EH (cell line): ENCODE results near the gene CRYZ.
"Not testable (repeated sequence)": the region's sequence is repeated elsewhere in the genome, so short reads cannot be mapped to it uniquely, and the experiment has no call there.

Experiments used
- DNase-seq: peaks from one replicate; pipeline ENCODE4 v3.0.0-alpha.2; 2015; ENCODE audit warnings: low read depth

The CRYZ gene

DNA sequence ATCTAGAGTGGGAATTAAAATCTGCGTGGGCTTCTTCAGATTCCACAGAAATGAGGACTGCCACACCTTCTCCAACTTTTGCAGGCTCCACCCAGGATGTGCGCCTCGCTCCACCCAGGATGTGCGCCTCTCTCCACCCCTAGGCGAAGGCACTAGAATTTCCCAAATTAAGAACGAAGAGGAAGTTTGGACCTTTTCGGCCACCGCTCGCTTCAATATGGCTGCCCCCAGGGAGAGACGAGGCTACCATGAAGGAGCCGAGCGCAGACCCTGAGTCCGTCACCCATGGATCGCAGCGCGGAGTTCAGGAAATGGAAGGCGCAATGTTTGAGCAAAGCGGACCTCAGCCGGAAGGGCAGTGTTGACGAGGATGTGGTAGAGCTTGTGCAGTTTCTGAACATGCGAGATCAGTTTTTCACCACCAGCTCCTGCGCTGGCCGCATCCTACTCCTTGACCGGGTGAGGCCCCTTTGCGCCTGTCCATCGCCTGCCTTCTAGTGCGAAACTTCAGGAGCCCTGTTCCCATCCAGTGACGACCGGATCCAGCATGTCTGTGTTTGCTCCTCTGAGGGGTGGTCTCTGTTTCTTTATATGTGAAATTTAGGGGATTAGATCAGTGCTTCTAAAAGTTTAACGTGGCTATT lies at the start of gene CRYZ, which contains the start of gene TYW3:
Gene CRYZ (minus strand): TSS at position 91 of the 644 bp plus-strand sequence. CDS start 8,229 bp downstream, outside the sequence.
Gene TYW3 (plus strand): TSS at position 193 of the 644 bp plus-strand sequence. CDS start 93 bp downstream, at position 286.
- DNase-seq = peak; percentile 94

GRCh38 chr1:74780594-74780993 lies 47.7 kb upstream of the CRYZ start:
- no peak for DNase-seq

GRCh38 chr1:74779750-74780149 lies 46.9 kb upstream of the CRYZ start:
- no peak for DNase-seq

- no peak for DNase-seq
Observed at GRCh38 chr1:74777525-74777924, 44.7 kb upstream of the CRYZ start.

DNA sequence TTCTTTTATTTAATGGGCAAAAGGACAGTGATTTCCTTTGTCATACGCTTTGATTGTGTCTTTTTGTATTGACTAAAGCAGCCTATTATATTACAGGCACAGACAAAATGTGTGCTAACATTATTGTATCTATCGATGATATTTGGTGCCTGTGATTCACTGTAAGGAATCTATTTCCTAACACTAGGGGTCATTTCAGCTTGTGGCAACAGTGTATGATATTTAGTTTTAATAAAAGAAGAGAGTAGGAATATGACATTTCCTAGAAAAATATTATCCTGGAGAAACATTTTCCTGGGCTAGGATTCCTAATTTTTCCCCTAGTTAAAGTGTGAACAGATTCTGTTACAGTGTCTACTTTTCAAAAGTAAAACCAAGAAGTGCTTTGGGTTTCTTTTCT lies 42.9 kb upstream of the CRYZ start:
- no peak for DNase-seq

GRCh38 chr1:74773582-74773981 lies 40.7 kb upstream of the CRYZ start:
- no peak for DNase-seq

- DNase-seq = no peak
Observed at GRCh38 chr1:74772945-74773344, 40.1 kb upstream of the CRYZ start.

DNA sequence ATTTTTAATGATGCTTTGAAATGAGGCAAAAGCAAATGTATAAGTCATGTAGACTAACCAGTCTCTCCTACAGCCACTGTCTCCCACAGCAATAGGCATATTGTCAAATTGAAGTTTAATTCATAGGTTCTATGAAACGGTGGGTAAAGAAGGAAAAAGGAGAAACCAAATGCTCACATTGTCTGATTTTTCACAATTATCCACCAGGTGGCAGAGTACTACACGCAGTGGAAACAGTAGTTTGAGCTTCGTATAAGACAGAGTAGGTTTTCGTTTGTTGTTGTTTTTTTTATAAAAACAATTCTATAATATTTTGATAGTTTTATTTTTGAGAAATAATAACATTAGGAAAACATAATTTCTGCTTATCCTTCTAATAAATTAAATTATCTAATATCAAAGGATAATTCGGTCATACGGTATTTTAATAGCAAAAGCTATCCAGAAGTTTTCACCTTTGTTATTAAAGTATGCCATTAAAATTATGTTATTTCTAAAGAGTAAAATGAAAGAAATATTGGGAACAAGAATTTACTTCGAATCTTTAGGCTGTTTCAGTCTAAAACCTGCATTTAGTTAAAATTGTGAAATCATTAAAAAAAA lies 39.2 kb upstream of the CRYZ start:
- DNase-seq = peak; percentile 53

DNA sequence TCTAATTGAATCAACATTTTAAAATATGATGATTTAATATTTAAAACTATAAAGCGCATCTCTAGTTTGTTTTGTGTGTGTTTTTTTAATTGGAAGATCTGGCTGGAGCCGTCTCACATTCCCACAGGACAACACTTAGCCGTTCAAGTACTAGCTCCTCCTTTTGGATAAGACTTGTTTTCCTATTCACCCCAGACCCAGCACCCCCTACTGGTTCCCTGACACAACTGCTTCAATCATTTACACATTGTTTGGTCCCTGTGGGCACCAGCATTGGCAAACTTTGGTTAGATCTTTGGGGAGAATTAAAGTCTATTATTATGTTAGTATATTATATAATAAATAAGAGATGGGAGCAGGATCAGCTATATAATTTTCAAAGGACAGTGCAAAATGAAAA lies 34.6 kb upstream of the CRYZ start:
- peak; percentile 7 for DNase-seq

GRCh38 chr1:74766579-74766978 lies 33.7 kb upstream of the CRYZ start:
- no peak for DNase-seq

DNA sequence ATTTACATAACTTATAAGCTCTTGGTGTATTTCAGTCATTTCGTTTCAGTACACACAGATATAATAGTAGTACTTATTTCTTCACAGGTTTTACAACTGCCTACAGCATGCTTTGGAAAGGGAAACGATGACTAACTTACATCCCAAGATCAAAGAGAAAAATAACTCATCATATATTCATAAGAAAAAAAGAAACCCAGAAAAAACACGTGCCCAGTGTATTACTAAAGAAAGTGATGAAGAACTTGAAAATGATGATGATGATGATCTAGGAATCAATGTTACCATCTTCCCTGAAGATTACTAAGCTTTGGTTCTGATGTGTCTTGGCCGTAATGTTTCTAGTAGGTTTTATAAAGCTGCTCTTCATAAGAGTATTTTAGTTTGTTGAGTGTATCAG lies 31.0 kb upstream of the CRYZ start:
- DNase-seq = no peak

- DNase-seq = not testable (repeated sequence)
Observed at GRCh38 chr1:74756650-74757049, 23.8 kb upstream of the CRYZ start.

GRCh38 chr1:74755475-74755874 lies 22.6 kb upstream of the CRYZ start:
- no peak for DNase-seq

- DNase-seq = no peak
Observed at GRCh38 chr1:74753104-74753503, 20.3 kb upstream of the CRYZ start.

DNA sequence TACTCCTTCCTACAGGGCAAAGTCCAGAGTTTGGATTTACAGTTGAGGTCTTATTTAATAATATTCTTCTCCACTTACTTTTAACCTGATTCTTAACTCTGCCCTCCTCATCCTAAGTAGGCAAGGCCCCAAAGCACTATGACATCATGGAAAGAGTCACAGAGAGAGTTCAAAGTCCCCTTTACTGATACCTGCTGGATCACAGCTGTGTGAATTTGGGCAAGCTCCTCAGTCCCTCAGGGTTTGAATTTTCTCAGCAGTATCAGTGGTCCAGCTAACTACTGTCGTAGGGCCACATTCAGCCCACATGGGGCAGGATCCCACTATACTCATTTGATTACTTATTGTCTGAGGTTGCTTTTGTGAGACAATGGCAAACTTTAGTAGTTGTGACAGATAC lies 16.1 kb upstream of the CRYZ start:
- DNase-seq = no peak

GRCh38 chr1:74745247-74745646 lies 12.4 kb upstream of the CRYZ start:
- DNase-seq = not testable (repeated sequence)

GRCh38 chr1:74740307-74740980 lies 7.6 kb upstream of the CRYZ start:
- not testable (repeated sequence) for DNase-seq

- no peak for DNase-seq
Observed at GRCh38 chr1:74737333-74737732, 4.5 kb upstream of the CRYZ start.

DNA sequence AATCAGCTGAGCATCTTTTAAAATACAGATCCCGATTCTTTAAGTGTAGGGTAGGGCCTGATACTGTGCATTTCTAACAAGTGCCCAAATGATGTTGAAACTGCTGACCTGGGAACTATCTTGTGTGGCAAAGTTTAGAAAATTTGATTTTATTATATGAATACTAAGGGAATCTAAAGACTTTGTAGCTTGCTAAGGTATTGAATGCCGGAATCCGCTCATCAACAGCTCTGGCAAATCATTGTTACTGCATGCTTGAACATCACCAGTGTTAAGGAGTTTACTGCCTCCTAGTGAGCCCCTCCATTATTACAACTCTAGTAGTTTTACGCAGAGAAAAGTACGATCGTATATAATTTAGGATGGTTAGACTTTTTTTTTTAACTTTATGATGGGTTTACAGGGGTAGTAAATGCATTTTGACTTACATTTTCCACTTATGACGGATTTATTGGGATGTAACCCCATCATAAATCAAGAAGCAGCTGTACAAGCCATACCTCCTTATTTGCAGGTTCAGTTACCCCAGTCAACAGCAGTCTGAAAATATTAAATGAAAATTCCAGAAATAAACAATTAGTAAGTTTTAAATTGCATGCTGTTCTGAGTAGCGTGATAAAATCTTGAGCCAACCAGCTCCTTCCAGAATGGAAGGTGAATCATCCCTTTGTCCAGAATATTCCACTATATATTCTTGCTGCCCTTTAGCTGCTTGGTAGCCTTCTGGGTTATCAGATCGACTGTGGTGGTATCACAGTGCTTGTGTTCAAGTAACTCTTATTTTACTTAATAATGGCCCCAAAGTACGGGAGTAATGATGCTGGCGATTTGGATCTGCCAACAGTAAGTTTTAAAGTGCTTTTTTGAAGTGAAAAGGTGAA lies 994 bp upstream of the CRYZ start:
- peak; percentile 74 for DNase-seq

DNA sequence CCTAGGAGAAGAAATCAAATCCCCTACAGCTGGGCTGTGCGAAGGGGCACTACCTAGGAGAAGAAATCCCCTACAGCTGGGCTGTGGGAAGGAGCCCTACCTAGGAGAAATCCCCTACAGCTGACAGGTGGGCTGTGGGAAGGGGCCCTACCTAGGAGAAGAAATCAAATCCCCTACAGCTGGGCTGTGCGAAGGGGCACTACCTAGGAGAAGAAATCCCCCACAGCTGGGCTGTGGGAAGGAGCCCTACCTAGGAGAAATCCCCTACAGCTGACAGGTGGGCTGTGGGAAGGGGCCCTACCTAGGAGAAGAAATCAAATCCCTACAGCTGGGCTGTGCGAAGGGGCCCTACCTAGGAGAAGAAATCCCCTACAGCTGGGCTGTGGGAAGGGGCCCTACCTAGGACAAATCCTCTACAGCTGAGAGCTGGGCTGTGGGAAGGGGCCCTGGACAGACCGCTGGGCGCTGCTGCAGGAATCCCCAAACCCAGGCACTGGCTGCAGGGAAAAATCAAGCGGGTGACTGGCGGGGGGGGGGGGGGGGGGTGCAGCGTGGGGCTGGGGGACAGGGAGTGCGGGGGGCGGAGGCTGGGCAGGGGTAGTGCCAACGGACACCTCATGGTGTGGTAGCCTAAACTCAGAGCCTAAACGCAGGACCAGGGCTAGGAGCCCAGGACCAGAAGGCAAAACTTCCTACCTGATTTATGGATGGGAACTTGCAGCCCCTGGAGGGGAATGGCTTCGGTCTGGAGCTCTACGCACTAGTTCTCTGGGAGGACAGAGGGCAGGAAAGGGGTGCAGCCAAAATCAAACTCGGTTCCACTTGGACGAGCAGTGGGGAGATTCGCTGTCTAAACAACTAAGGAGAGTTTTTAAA lies 541 bp downstream of the CRYZ start:
- not testable (repeated sequence) for DNase-seq

GRCh38 chr1:74731399-74732052 lies 1.3 kb downstream of the CRYZ start:
- DNase-seq = peak; percentile 47
